HG03439 (cell line): ENCODE data around the gene CHCHD6.

Source experiments
- ATAC-seq: cut with Tn5 transposase; IDR thresholded peaks from one replicate; pipeline ENCODE4 v1.9.1; 2021; ENCODE audit warnings: mild to moderate bottlenecking, moderate library complexity; ENCODE audit not compliant: unreplicated experiment

The CHCHD6 gene

DNA sequence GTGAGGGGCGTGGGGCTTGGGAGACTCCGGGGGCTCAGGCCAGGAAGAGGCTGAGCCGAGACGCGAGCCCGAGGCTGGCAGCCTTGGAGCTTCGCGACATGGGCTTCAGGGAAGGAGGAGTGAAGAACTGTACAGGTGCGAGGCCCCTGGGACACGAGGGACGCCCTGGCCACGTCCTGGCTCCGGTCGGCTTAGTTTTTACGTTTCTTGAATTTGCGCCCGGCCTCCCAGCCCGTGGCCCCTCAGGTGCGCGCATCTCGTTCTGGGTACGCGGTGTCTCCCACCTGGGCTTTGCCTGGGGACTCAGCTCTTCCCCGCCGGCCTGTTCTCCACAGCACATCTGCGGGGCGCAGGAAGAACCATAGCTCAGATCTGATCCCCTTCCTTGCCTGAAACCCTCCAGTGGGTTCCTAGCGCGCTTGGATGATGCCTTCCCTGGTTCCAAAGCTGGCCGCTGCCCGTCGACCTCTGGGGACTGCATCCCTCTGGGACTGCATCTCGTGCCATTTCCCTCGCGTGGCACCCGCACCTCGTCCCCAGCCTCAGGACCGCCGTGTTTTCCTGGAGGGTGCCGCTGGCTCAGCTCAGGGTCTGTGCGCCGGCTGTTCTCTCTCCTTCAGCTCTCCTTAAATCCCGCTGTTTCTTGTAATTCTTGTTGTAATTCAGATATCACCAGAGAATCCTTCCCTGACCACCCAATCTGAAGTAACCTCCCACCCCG lies 614 bp downstream of the CHCHD6 start:
- peak; percentile 29 for ATAC-seq

DNA sequence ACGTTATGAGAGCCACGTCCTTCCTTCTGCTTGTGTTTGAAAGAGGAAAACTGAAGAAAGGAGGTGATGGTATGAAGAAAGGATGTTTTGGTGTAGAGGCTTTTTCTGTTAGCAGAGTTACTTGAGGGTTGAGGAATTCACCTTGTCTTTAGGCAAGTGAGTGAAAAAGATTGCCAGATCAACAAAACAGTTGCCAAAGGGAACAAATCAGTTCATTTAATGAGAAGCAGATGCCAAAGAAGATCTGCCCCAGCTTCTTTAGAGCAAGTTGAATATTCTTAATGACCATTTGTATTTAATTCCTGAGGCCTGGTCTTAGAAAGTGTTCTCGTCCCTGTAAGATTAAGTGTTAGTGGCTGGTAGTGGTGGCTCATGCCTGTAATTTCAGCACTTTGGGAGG lies 2.6 kb downstream of the CHCHD6 start:
- no peak for ATAC-seq

DNA sequence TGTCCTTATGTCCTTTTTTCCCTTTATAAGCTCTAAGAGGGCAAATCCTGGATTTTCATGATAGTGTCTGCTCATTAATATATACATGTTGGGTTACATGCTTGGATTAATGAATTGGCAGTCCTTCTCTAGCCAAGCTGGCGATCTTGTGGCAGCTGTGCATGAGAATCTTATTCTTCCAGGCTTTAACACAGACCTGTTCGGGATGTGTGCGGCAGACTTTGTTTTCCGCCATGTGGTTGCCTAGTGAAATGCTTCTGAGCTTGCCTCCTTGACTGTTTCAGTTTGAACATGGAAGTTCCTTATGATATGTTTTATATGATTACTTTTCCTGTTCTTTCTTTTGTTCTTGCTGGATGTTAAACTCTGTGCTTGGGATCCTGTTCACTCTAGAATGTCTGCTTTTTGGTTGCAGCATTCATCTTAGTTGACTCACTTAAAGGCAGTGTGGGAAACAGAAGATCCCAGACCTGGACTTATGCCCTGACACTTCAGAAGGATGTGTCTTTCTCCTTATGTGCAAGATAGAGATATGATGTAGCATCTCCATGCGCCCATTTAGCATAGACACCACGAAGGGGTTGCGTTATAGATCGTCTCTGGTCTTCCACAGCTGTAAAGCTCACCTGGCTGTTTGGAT lies 7.2 kb downstream of the CHCHD6 start:
- no peak for ATAC-seq

DNA sequence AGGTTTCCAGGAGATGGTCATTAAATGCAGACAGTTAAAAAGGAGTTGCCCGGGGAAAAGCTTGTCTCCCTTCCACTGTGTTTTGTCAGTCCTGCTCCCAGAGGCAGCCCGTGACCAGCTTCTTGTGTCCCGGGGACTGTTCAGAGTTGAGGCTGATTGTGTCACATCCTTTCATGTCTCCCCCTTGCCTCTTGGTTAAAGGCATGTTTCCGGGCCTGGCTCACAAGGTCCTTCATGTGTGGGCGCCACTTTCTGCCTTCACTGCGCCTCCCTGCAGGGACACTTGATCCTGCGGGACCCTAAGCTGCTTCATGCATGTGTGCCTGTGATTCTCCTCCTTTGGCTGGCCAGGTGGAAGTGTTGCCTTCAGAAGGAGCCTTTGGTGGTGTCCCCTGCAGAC lies 9.2 kb downstream of the CHCHD6 start:
- ATAC-seq: no peak

DNA sequence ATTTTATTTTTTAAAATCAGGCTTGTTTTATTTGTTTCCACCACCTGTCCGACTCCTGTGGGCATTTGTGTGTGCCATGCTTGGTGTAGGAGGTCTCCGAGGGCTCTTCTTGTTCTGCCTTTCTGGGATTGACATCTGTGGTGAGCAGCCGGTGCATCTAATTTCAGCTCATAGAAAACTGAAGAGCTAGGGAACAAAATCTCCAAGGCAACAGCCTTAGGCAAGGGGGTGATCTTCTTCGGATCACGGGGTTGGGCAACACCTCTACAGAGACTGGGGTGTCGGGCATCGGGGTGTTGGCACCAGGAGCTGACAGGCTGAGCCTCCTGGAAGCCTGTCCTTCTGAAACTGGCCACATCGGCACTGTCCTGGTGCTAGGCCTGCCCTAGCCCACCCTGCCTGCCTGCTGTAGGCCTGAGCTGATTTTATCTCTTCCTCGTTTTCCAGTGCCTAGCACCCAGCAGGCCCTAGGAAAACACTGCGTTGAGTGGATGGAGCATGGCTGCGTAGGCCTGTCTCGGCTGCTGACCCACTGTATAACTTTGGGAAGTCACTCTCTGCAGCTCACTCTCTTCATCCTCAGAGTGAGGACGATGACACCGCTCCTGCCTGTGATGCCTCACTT lies 10.3 kb downstream of the CHCHD6 start:
- no peak for ATAC-seq

DNA sequence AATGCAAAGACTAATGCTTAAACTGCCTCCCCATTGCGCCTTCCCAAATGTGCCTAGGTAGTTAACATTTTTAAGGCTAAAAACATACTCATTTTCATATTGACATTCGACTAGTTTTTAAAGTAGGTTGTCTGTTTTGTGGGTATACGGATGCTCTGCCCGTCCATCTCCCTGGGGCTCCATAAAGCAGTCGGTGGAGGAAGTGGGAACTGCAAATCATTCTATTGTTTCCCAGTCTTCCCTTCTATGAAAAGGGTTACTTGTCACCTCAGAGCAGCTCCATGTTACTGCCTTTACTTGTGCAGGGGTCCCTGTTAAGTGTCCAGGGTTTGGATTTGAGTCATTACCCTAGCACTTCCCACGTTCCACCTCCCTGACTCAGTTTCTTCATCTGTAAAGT lies 10.9 kb downstream of the CHCHD6 start:
- no peak for ATAC-seq

DNA sequence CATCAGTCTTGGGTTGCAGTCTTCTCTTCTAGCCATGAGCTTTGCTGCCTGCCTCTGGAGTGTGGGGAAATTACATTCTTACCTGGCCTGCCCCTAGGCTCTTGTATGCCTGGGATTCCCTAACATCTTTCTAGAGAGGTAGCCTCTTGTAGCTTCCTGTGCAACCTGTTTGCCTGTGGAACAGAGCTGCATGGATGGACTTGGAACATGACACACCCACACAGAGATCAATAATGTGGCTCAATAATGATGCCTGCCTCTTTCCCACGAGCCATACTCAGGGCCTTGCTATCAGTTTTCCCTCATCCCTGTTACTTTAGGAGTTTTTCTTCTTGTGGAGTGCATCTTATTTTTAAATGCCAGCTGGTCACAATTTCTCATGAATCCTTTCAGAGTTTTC lies 11.4 kb downstream of the CHCHD6 start:
- ATAC-seq: no peak

DNA sequence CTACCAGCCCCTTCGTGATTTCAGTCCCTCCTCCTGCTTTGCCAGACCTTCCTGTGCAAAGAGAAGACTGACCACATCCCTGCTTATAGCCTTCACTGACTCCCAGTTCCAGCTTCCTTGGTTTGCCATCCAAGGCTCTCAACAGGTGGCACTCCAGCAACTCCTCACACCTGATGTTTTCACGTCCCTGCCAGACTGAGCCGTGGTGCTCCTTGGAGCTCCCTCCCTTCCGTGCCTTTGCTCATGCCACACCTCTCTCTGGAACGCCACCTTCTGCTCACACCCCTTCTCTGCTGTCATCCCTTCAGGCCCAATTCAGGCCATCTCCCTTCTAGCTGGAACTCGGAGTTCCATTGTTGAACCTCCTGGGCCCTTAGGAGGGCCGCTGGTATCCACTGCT lies 12.0 kb downstream of the CHCHD6 start:
- ATAC-seq: no peak

DNA sequence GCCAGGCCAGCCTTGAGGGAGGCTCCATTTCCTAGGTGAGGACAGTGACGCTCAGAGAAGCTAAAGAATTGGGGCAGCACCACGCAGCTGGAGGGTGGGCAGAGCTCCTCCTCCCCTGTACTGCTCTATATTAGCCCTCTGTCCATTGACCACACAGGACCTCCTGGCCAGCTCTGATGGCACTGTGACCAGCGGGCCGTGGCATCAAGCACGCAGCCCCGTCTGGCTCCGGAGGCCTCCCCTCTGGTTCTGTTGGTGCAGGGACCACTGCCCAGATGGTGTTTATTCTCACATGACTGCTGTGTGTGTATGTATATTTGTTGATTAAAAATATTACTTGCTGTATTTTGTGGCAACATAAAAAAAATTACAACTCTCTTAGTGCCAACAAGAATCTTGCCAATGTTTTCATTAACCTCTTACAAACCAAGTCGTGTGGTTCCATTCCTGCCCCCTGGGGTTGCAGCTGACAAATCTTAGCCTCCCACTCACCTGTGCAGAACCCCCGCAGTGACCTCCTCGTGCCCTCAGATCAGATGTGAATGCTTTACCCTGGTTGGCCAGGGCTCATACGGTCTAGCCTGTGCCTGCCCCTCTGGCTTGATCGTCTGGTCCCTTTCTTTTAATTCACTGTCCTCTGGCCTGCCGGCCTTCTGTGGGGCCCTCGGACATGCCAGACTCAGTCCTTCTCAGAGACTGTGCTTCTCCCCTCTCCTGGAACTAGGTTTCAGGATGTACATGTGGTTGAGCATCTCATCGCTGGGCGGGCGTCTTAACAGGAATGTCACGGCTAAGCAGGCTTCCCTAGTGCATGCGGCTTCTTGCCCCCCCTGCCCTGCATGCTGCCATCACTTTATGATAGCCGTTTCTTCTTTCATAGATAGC lies 14.8 kb downstream of the CHCHD6 start:
- no peak for ATAC-seq

DNA sequence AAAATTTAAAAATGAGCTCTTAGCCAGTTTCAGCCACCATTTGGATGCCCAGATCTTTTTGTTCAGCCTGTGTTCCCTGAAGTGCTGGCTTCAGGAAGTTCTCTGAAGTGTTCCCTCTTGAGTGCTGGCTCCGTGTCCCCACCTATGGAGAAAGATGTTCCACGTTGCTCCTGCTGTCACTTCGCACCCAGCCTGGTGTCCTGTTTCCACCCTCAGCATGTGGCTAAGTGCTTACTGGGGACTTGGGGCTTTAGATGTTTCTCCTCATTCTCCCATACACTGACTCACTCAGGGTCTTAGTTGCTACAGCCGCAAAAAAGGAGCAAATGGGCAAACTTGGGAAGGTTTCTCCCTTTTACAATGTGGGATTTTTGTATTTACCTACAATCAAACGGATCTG lies 16.6 kb downstream of the CHCHD6 start:
- no peak for ATAC-seq

DNA sequence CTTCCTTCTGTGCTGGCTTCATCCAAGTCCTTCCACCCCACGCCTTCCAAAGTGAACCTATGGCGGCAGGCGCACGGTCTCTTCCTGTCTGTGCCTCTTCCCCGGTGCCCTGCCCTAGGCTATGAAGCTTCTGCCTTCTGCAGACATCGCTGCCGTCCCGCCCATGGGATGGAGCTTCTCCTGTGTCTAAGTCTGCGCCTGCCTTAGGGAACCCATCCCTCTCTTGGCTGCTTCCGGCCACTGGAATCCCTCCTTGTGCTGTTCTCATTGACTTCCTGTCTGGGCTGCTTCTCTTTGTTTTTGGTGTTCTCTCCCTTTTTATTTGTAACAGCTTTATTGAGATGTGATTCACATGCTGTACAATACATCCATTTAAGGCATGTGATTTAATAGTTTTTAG lies 17.2 kb downstream of the CHCHD6 start:
- ATAC-seq: no peak

DNA sequence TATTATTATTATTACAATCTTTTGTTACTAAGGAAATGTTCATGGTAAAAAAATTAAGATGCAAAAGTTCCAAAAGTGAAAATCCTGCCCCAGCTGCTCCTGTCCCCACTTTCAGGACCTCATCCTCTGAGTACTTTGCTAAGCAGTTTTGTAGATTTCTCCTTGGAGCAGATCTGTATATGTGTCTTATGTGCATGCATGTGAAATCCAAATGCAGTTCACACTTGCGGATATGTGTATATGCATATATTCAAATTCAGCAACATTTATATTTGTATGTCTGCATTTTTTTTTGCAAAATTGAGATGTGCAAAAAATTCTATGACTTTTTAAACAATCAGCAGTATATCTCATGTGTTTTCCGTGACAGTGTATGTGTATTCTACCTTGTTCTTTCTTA lies 19.2 kb downstream of the CHCHD6 start:
- ATAC-seq: no peak

DNA sequence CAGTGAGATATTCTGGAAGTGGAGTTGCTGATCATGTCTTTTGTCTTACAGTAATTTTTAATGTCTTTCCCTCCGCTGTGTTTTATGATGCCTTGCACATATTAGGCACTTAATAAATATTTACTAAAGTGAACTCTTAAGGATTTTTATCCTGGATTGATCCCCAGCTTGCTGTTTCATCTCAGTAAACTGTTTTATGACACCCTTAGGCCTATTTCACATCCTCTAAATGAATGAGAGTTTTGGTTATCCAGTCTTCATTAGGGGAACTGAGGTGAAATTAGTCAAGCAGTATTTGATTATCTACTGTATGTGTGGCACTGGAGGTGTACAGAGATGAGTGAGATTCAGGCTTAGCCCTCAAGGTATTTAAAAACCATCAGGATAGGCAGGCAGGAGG lies 19.8 kb downstream of the CHCHD6 start:
- no peak for ATAC-seq

DNA sequence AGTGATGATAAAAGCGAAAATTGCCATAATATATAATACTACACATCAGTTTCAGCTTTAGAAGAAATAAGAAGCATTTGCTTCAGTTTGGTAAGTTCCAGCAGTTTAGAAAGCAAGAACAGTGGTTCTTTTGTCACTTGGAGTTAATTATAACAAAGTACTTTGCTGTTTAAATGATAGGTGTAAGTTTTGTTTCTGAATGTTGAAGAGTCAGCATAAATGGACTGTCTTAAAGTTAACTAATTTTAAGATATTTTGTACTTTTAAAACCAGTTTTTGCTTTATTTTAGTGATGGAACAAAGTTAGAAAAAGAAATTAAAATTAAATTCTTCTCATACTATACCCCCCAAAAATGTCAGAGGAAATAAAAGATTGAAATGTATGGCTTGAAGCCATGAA lies 24.6 kb downstream of the CHCHD6 start:
- ATAC-seq: no peak

DNA sequence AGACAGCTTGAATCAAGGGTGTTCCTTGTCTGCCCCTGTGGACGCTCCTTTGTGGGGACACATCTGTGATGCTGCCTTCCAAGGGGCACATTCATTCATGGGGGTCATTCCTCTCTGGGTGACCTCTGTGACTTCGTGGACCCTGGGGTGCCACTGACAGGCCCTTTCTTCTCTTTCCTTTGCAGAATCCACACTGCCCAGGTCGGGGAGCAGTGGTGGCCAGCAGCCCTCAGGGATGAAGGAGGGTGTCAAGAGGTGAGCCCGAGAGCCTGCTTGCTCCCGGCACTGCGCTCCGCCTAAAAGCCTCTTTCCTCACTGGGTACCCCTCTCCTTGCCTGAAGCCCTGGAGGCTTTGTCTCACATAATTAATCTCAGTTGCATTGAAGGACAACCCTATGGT lies 26.3 kb downstream of the CHCHD6 start:
- no peak for ATAC-seq

DNA sequence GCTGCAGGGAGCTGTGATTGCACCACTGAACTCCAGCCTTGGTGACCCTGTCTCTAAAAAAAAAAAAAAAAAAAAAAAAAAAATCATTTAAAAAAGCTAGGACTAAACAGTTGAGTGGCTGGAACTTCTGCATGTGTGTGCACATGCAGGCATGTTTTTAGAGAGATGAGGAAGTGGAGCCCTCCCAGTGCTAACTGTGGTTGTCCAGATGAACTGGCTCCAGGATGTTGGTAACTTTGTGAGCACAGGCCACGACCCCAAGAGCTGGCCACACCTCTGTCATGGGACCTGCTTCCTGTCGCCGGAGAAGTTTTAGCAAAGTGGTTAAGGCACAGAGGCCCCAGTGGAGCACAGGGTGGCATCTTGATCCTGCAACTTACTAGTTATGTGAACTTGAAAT lies 27.0 kb downstream of the CHCHD6 start:
- ATAC-seq: no peak

DNA sequence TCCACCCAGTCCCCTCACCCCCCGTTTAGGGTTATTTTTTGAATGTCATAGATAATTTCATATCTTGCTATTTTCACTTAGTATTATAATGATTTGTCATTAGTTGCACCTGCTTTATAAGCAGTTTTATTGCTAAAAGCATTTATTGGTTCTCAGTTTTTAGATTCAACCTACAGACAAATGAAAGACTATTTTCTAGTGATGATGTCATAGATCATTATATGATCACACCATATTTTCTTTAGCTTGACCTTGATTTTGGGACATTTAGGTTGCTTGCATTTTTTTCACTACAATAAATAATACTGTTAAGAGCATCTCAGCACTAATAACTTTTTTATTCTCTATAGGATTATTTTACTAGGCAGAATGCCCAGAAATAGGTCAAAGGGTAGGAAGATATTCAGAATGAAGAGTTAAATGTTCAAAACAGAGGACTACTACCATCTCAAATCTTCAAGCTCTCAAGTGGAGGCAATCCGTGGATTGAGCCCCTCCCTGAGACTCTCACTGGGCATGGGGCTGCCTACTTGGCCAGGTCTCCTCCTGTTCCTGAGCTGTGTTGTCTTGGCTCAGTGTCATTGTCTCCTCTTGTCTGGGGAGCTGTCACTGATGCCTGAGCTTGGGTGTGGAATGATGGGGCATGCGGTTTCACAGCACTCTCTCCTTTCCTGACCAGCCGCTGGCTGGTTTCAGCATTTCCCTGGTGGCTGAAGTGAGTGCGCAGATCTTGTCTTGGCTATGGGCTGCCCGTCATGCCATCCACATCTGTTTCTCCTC lies 28.4 kb downstream of the CHCHD6 start:
- ATAC-seq: no peak

DNA sequence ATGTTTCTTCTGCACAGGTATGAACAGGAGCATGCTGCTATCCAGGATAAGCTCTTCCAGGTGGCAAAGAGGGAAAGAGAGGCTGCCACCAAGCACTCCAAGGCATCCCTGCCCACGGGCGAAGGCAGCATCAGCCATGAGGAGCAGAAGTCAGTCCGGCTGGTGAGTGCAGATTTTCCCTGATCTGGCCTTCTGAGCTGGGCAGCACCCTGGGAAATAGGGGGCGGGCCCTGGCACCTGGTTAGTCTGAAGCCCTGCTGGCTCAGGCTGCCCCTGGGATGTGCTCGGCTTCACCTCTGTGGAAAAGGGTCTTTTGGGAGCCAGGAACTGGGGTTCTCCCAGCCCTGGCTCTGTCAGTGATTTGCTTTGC lies 29.0 kb downstream of the CHCHD6 start:
- no peak for ATAC-seq

DNA sequence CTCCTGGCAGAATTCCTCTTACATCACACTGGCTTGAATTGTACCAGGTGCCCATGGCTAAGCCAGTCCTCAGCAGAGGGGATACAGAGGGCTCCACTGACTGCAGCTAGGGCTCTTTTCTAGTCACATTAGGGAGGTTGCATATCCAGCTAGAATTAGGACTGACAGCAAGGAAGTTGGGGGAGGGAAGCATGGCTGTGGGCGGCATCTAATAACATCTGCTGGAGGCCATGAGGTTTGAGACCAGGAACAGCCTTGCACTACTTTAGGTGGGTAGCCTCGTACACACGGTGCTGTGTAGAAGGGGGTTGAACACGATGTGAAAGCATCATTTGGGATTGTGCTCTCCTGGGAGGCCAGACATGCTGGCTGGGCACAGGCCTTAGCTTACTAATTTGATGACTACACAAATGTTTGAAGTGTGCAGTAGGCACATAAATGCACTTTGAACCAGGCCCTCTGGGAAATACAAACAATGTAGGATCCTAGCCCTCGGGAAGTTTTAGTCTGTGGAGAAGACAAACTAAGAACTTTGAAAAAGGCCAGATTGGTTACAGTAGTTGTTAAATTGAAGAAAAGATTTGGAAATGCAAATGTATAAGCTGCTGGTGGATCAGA lies 30.2 kb downstream of the CHCHD6 start:
- no peak for ATAC-seq

DNA sequence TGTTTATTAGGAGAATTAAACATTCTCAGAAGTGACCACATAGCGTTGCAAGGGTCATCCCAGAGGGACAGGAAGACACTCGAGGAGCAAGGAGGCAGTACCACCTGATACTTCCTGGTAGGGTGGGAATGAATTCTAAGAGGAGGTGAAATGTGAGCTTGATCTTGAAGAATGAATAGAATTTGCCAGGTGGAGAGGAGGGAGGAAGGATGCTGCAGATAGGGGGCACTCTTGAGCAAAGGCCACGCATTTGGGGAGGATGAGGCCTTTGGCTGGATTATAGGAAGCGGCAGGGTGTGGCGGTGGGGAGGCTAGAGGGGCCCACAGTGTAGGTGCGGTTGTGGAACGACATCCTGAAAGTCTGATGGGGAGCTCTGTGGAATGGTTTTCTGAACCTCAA lies 33.5 kb downstream of the CHCHD6 start:
- no peak for ATAC-seq
